Gastrocnemius medialis (tissue), 4 donors: ENCODE measurements around the gene CEACAM19.

Source experiments
- POLR2A ChIP-seq, 2 donors: fragments of 450-650 bp; IDR thresholded peaks; one replicate each; pipeline ENCODE4 v1.6.1; 2017; ENCODE audit warnings: antibody characterized with exemption in 2 of 2, mild to moderate bottlenecking in 2 of 2, moderate library complexity in 2 of 2
- TF ChIP-seq, protein P1 (sequence below), 5 experiments: fragments of 450-650 bp in 3 of 5; fragments of 200-600 bp in 2 of 5; sonication (generic) in 2 of 5; IDR thresholded peaks in 4 of 5; conservative IDR thresholded peaks in 1 of 5; 1 replicate in 4 of 5; 2 replicates in 1 of 5; pipeline ENCODE4 v1.5.1; 2016 to 2019; ENCODE audit warnings: antibody characterized with exemption in 5 of 5, mild to moderate bottlenecking in 3 of 5, moderate library complexity in 3 of 5

- TF ChIP-seq, protein P1, sequence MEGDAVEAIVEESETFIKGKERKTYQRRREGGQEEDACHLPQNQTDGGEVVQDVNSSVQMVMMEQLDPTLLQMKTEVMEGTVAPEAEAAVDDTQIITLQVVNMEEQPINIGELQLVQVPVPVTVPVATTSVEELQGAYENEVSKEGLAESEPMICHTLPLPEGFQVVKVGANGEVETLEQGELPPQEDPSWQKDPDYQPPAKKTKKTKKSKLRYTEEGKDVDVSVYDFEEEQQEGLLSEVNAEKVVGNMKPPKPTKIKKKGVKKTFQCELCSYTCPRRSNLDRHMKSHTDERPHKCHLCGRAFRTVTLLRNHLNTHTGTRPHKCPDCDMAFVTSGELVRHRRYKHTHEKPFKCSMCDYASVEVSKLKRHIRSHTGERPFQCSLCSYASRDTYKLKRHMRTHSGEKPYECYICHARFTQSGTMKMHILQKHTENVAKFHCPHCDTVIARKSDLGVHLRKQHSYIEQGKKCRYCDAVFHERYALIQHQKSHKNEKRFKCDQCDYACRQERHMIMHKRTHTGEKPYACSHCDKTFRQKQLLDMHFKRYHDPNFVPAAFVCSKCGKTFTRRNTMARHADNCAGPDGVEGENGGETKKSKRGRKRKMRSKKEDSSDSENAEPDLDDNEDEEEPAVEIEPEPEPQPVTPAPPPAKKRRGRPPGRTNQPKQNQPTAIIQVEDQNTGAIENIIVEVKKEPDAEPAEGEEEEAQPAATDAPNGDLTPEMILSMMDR (IDR thresholded peaks at IDR 0.05 in 4 of 5, conservative IDR thresholded peaks at IDR 0.05 in 1 of 5): no peak
- no peak for TF ChIP-seq POLR2A (IDR thresholded peaks at IDR 0.05)
Measured at GRCh38 chr19:44647144-44647543, 24.1 kb upstream of the CEACAM19 start.
